Neuronal stem cell (in vitro differentiated cells): ENCODE measurements around the gene ENPP1.

Experiments used
- DNase-seq: peaks from one replicate; pipeline ENCODE4 v3.0.0-alpha.2; 2013; ENCODE audit warnings: low spot score
- H2AFZ ChIP-seq: one replicate; pipeline ENCODE4 v1.6.1; 2013; ENCODE audit warnings: mild to moderate bottlenecking, low read length, inconsistent platforms
- H2AK5ac ChIP-seq: 2 replicates; pipeline ENCODE4 v1.6.1; 2013; ENCODE audit warnings: low read depth, mild to moderate bottlenecking, inconsistent platforms, low read length, moderate library complexity, mixed read lengths
- H2BK120ac ChIP-seq: 2 replicates; pipeline ENCODE4 v1.6.1; 2013; ENCODE audit warnings: low read depth, mild to moderate bottlenecking, inconsistent platforms, low read length, moderate library complexity, mixed read lengths
- H2BK12ac ChIP-seq: one replicate; pipeline ENCODE4 v1.6.1; 2013; ENCODE audit warnings: low read length, inconsistent platforms
- H2BK15ac ChIP-seq: 2 replicates; pipeline ENCODE4 v1.6.1; 2013; ENCODE audit warnings: mild to moderate bottlenecking, low read length, inconsistent platforms, mixed read lengths
- H2BK5ac ChIP-seq: one replicate; pipeline ENCODE4 v1.6.1; 2013; ENCODE audit warnings: inconsistent platforms, mild to moderate bottlenecking, low read length, moderate library complexity
- H3K14ac ChIP-seq: one replicate; pipeline ENCODE4 v1.6.1; 2013; ENCODE audit warnings: low read length, inconsistent platforms
- H3K18ac ChIP-seq: 2 replicates; pipeline ENCODE4 v1.6.1; 2013; ENCODE audit warnings: low read length, inconsistent platforms
- H3K23ac ChIP-seq: 2 replicates; pipeline ENCODE4 v1.6.1; 2013; ENCODE audit warnings: low read depth, mild to moderate bottlenecking, mixed read lengths, low read length, inconsistent platforms; ENCODE audit not compliant: poor library complexity
- H3K27ac ChIP-seq: replicated peaks from 3 replicates; pipeline ENCODE4 v1.5.1; 2013; ENCODE audit warnings: low read length, inconsistent platforms
- H3K27me3 ChIP-seq, 3 experiments: 2 replicates each; pipeline ENCODE4 v1.6.1; 2013; ENCODE audit warnings: low read length in 3 of 3, mild to moderate bottlenecking in 2 of 3, inconsistent platforms in 1 of 3, low read depth in 1 of 3, mixed read lengths in 1 of 3, moderate library complexity in 1 of 3; ENCODE audit not compliant: control insufficient read depth in 3 of 3, insufficient read depth in 3 of 3
- H3K36me3 ChIP-seq, 2 donors: replicated peaks in 1 of 2; 2 replicates each; pipeline ENCODE4 v1.6.1; 2013; ENCODE audit warnings: low read length in 2 of 2; ENCODE audit not compliant: control insufficient read depth in 2 of 2, insufficient read depth in 2 of 2
- H3K4ac ChIP-seq: 2 replicates; pipeline ENCODE4 v1.6.1; 2013; ENCODE audit warnings: inconsistent platforms, mild to moderate bottlenecking, low read length, moderate library complexity
- H3K4me1 ChIP-seq, 2 donors: 1 replicate in 1 of 2; 2 replicates in 1 of 2; pipeline ENCODE4 v1.6.1; 2013; ENCODE audit warnings: low read length in 2 of 2, low read depth in 1 of 2; ENCODE audit not compliant: control insufficient read depth in 2 of 2, insufficient read depth in 1 of 2
- H3K4me2 ChIP-seq: one replicate; pipeline ENCODE4 v1.6.1; 2013; ENCODE audit warnings: mild to moderate bottlenecking, low read length, inconsistent platforms; ENCODE audit not compliant: insufficient read depth, poor library complexity, severe bottlenecking
- H3K4me3 ChIP-seq, 2 donors: 2 replicates each; pipeline ENCODE4 v1.5.1; 2013; ENCODE audit warnings: low read length in 2 of 2, mild to moderate bottlenecking in 2 of 2, inconsistent platforms in 1 of 2, moderate library complexity in 1 of 2
- H3K79me1 ChIP-seq: one replicate; pipeline ENCODE4 v1.6.1; 2013; ENCODE audit warnings: low read depth, mild to moderate bottlenecking, inconsistent platforms, low read length, moderate library complexity
- H3K9ac ChIP-seq: one replicate; pipeline ENCODE4 v1.6.1; 2013; ENCODE audit warnings: mild to moderate bottlenecking, low read depth, low read length, inconsistent platforms; ENCODE audit not compliant: poor library complexity
- H3K9me3 ChIP-seq, 2 donors: replicated peaks in 1 of 2; 2 replicates each; pipeline versions ENCODE3 to v1.6.1; 2013; ENCODE audit warnings: low read length in 2 of 2, mild to moderate bottlenecking in 2 of 2, inconsistent platforms in 1 of 2, low read depth in 1 of 2, mixed read lengths in 1 of 2, moderate library complexity in 1 of 2; ENCODE audit not compliant: control insufficient read depth in 2 of 2, insufficient read depth in 1 of 2
- H4K8ac ChIP-seq: one replicate; pipeline ENCODE4 v1.6.1; 2013; ENCODE audit warnings: low read depth, mild to moderate bottlenecking, inconsistent platforms, low read length, moderate library complexity
- H4K91ac ChIP-seq: one replicate; pipeline ENCODE4 v1.6.1; 2013; ENCODE audit warnings: low read length, low read depth, mild to moderate bottlenecking, inconsistent platforms; ENCODE audit not compliant: poor library complexity
- WGBS, 2 donors: extraction: QIAGEN DNeasy Blood & Tissue Kit; methylation state at CpG; one replicate each; pipeline ENCODE4 v1.1.7; 2013; ENCODE audit warnings: missing lambda C conversion rate in 2 of 2, mixed read lengths in 1 of 2; ENCODE audit not compliant: insufficient read length in 2 of 2, insufficient replicate concordance in 1 of 2; ENCODE audit errors: extremely low coverage in 2 of 2; 5-methylcytosine and 5-hydroxymethylcytosine counted together

ENPP1 gene

GRCh38 chr6:131831886-131832285, 24.1 kb downstream of the ENPP1 start:
- Histone ChIP-seq H3K18ac (no peak overlapping the region), H3K4me1 (peaks cover 0 to 1% of the 10 kb centered on the region in 2 donors), H3K23ac (no peak overlapping the region), H2BK12ac (no peak overlapping the region), H3K79me1 (no peaks in the 10 kb centered on the region), H3K36me3 (no peaks in the 10 kb centered on the region), H3K9ac (no peak overlapping the region), H2AK5ac (no peak overlapping the region), H2BK5ac (no peak overlapping the region), H3K4me2 (no peak overlapping the region), H4K91ac (no peak overlapping the region), H3K4ac (no peak overlapping the region), H2AFZ (no peak overlapping the region), H4K8ac (no peak overlapping the region), H3K14ac (no peak overlapping the region), H3K27me3 (no peaks in the 10 kb centered on the region), H3K4me3 (no peak overlapping the region), H2BK15ac (no peak overlapping the region), H2BK120ac (no peak overlapping the region), H3K27ac (no peak overlapping the region), H3K9me3 (no peaks in the 10 kb centered on the region)
- no CpG with 5 or more reads among the region's 1 CpG for WGBS, 2 donors
- no peak for DNase-seq

GRCh38 chr6:131832363-131832762, 24.5 kb downstream of the ENPP1 start:
- WGBS, 2 donors, result no CpG with 5 or more reads among the region's 1 CpG
- Histone ChIP-seq H3K9ac (no peak overlapping the region), H3K27ac (no peak overlapping the region)

GRCh38 chr6:131838051-131838450, 30.2 kb downstream of the ENPP1 start:
- H4K91ac ChIP-seq, result no peak overlapping the region
- no peak overlapping the region for H4K8ac ChIP-seq
- no peak overlapping the region for H2BK15ac ChIP-seq
- H3K79me1 ChIP-seq, result no peaks in the 10 kb centered on the region
- WGBS, 2 donors, result no CpG with 5 or more reads among the region's 1 CpG
- no peak overlapping the region for H3K4me2 ChIP-seq
- H3K36me3 ChIP-seq, result no peaks in the 10 kb centered on the region
- no peak overlapping the region for H3K23ac ChIP-seq
- no peak overlapping the region for H3K14ac ChIP-seq
- no peak overlapping the region for H2BK5ac ChIP-seq
- H2AK5ac ChIP-seq, result no peak overlapping the region
- no peak overlapping the region for H2BK12ac ChIP-seq
- DNase-seq, result no peak
- H3K27ac ChIP-seq, result no peak overlapping the region
- H3K4ac ChIP-seq, result no peak overlapping the region
- no peak overlapping the region for H3K9ac ChIP-seq
- no peak overlapping the region for H3K18ac ChIP-seq
- no peak overlapping the region for H2AFZ ChIP-seq
- no peak overlapping the region for H2BK120ac ChIP-seq
- H3K4me3 ChIP-seq, result no peak overlapping the region
- peaks cover 0 to 6% of the 10 kb centered on the region in 2 donors for H3K4me1 ChIP-seq
- peaks cover 0 to 5% (median 0%) of the 10 kb centered on the region in 3 experiments for H3K27me3 ChIP-seq
- H3K9me3 ChIP-seq, result no peaks in the 10 kb centered on the region

More at GRCh38 chr6:131832363-131832762, 24.5 kb downstream of the ENPP1 start:
- Histone ChIP-seq H3K36me3 (no peaks in the 10 kb centered on the region), H3K9me3 (no peaks in the 10 kb centered on the region), H3K4ac (no peak overlapping the region), H3K18ac (no peak overlapping the region), H4K8ac (no peak overlapping the region), H3K27me3 (no peaks in the 10 kb centered on the region), H2BK15ac (no peak overlapping the region), H3K79me1 (no peaks in the 10 kb centered on the region), H2AFZ (no peak overlapping the region), H4K91ac (no peak overlapping the region), H3K23ac (no peak overlapping the region), H2BK12ac (no peak overlapping the region), H3K4me1 (peaks cover 0 to 1% of the 10 kb centered on the region in 2 donors), H2BK5ac (no peak overlapping the region), H3K4me2 (no peak overlapping the region), H3K4me3 (no peak overlapping the region), H3K14ac (no peak overlapping the region), H2BK120ac (no peak overlapping the region), H2AK5ac (no peak overlapping the region)
- DNase-seq, result no peak

GRCh38 chr6:131839388-131839787, 31.6 kb downstream of the ENPP1 start:
- no peak overlapping the region for H3K18ac ChIP-seq
- H3K4me2 ChIP-seq, result no peak overlapping the region
- no peak overlapping the region for H3K23ac ChIP-seq
- no peaks in the 10 kb centered on the region for H3K9me3 ChIP-seq
- no peak overlapping the region for H3K14ac ChIP-seq
- H3K36me3 ChIP-seq, result no peaks in the 10 kb centered on the region
- H3K9ac ChIP-seq, result no peak overlapping the region
- peaks cover 0 to 6% of the 10 kb centered on the region in 2 donors for H3K4me1 ChIP-seq
- H2BK15ac ChIP-seq, result no peak overlapping the region
- no peak overlapping the region for H3K4ac ChIP-seq
- no peak overlapping the region for H3K27ac ChIP-seq
- no peaks in the 10 kb centered on the region for H3K79me1 ChIP-seq
- H2BK120ac ChIP-seq, result no peak overlapping the region
- no peak overlapping the region for H3K4me3 ChIP-seq
- DNase-seq, result no peak
- H2AK5ac ChIP-seq, result no peak overlapping the region
- no peak overlapping the region for H2AFZ ChIP-seq
- H2BK5ac ChIP-seq, result no peak overlapping the region
- no peak overlapping the region for H4K8ac ChIP-seq
- peaks cover 0 to 5% (median 0%) of the 10 kb centered on the region in 3 experiments for H3K27me3 ChIP-seq
- H2BK12ac ChIP-seq, result no peak overlapping the region
- no peak overlapping the region for H4K91ac ChIP-seq
